ENCODE data around the gene BACH2. TPM values are rescaled to one million over a fixed set of nuclear protein-coding genes. Genes with fewer than 3 reads are reported as not detected.

BACH2 gene
- total RNA-seq, 1 donor from 2014 or later: 90.4 TPM

GRCh38 chr6:90274451-90275030 lies 22.1 kb downstream of the BACH2 start:
- CTCF ChIA-PET: interaction anchor here (0.9 to 2.3 kb wide), 11 partner anchors 10 to 334 kb away, joined by 3 to 11 read pairs (median 5); no protein-coding TSS in a partner anchor
- Mint-ChIP-seq H3K4me3 (peak overlapping the region; percentile 64), H3K36me3 (ENCODE audit: low read depth) (peaks cover 26% of the 10 kb centered on the region), H3K9me3 (no peaks in the 10 kb centered on the region), H3K27me3 (no peaks in the 10 kb centered on the region), H3K4me1 (peaks cover 93% of the 10 kb centered on the region), H3K27ac (peak overlapping the region; percentile 85)
- ATAC-seq (ENCODE audit: low read depth) (peak; percentile 84), DNase-seq (peak; percentile 43)
- no peak for TF ChIP-seq CTCF (IDR thresholded peaks at IDR 0.05)
- intact Hi-C loops (cut with micrococcal nuclease): loop anchor here (1.0 to 5.0 kb wide), 7 partner anchors 10 to 302 kb away; no protein-coding TSS in a partner anchor
- POLR2A ChIA-PET: interaction anchor here (0.6 to 5.7 kb wide), 20 partner anchors 10 to 334 kb away, joined by 3 to 69 read pairs (median 6); no protein-coding TSS in a partner anchor

- ChIA-PET POLR2A (interaction anchor here (0.6 to 5.7 kb wide), 20 partner anchors 9 to 333 kb away, joined by 3 to 69 read pairs (median 6); no protein-coding TSS in a partner anchor), CTCF (interaction anchor here (0.6 to 2.3 kb wide), 14 partner anchors 11 to 334 kb away, joined by 3 to 11 read pairs (median 5); no protein-coding TSS in a partner anchor)
- peak overlapping the region; percentile 85 for H3K27ac Mint-ChIP-seq
- peaks cover 26% of the 10 kb centered on the region for H3K36me3 Mint-ChIP-seq (ENCODE audit: low read depth)
- no peaks in the 10 kb centered on the region for H3K27me3 Mint-ChIP-seq
- DNase-seq (no peak), ATAC-seq (ENCODE audit: low read depth) (no peak)
- H3K4me1 Mint-ChIP-seq: peaks cover 92% of the 10 kb centered on the region
- peak overlapping the region; percentile 64 for H3K4me3 Mint-ChIP-seq
- TF ChIP-seq CTCF (IDR thresholded peaks at IDR 0.05): no peak
- intact Hi-C loops (cut with micrococcal nuclease): loop anchor here (1.0 to 5.0 kb wide), 8 partner anchors 10 to 302 kb away; no protein-coding TSS in a partner anchor
- H3K9me3 Mint-ChIP-seq: no peaks in the 10 kb centered on the region
These were observed 22.8 kb downstream of the BACH2 start for GRCh38 chr6:90273863-90274262.

DNA sequence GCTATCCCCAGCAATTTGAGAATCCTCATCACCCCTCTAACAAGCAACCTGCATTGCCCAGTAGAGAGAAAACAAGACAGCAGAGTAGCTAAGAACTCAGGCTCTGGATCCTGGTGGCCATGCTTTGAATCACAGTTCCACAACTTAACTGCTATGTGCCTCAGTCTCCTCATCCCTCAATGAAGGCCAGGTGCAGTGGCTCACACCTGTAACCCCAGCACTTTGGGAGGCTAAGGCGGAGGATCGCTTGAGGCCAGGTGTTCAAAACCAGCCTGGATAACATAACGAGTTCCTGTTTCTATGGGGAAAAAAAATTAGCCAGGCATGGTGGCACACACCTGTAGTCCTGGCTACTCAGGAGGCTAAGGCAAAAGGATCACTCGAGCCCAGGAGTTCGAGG lies 23.7 kb downstream of the BACH2 start:
- intact Hi-C loops (cut with micrococcal nuclease): loop anchor here (1.0 to 5.0 kb wide), 4 partner anchors 151 to 301 kb away; no protein-coding TSS in a partner anchor
- DNase-seq: no peak

GRCh38 chr6:90271831-90272230 lies 24.8 kb downstream of the BACH2 start:
- ChIA-PET POLR2A (interaction anchor here (0.6 to 5.7 kb wide), 9 partner anchors 13 to 121 kb away, joined by 3 to 69 read pairs (median 3); no protein-coding TSS in a partner anchor), CTCF (interaction anchor here (1.2 to 1.7 kb wide), 2 partner anchors 8 to 13 kb away, joined by 4 to 5 read pairs; no protein-coding TSS in a partner anchor)
- Mint-ChIP-seq H3K9me3 (no peaks in the 10 kb centered on the region), H3K27ac (peak overlapping the region; percentile 85), H3K27me3 (no peaks in the 10 kb centered on the region), H3K4me3 (peak overlapping the region; percentile 17), H3K36me3 (ENCODE audit: low read depth) (peaks cover 33% of the 10 kb centered on the region), H3K4me1 (peaks cover 90% of the 10 kb centered on the region)
- DNase-seq: no peak
- no peak for TF ChIP-seq CTCF (IDR thresholded peaks at IDR 0.05)
- intact Hi-C loops (cut with micrococcal nuclease): loop anchor here (5.0 kb wide), 3 partner anchors 190 to 300 kb away; no protein-coding TSS in a partner anchor
- peak; percentile 43 for ATAC-seq (ENCODE audit: low read depth)

More for the DNA sequence above, 23.7 kb downstream of the BACH2 start:
- peaks cover 89% of the 10 kb centered on the region for H3K4me1 Mint-ChIP-seq
- ChIA-PET CTCF (interaction anchor here (0.9 to 2.3 kb wide), 6 partner anchors 9 to 207 kb away, joined by 3 to 11 read pairs (median 4); no protein-coding TSS in a partner anchor), POLR2A (interaction anchor here (1.0 to 5.7 kb wide), 8 partner anchors 12 to 332 kb away, joined by 3 to 69 read pairs (median 8); no protein-coding TSS in a partner anchor)
- TF ChIP-seq CTCF (IDR thresholded peaks at IDR 0.05): no peak
- H3K36me3 Mint-ChIP-seq (ENCODE audit: low read depth): peaks cover 27% of the 10 kb centered on the region
- H3K27ac Mint-ChIP-seq: peak overlapping the region; percentile 85
- H3K9me3 Mint-ChIP-seq: no peaks in the 10 kb centered on the region
- no peaks in the 10 kb centered on the region for H3K27me3 Mint-ChIP-seq
- no peak for ATAC-seq (ENCODE audit: low read depth)
- no peak overlapping the region for H3K4me3 Mint-ChIP-seq

DNA sequence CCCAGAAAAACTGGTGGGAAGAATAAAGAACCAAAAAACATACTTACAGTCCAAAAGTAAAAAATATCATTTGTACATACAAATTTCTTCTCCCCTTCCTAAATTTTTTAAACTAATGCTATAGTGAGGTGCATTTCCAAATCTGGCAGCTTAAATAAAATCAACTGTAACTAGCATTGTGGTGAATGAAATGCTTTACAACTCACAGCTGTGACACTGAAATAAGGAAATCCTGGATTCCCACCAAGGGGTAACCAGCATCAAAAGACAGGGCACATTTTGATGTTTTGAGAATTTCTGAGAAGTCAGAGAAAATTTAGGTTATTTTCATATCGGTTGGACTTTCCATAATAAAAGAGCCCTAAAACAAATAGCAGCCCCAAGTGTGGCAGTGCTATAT lies 27.3 kb downstream of the BACH2 start:
- Mint-ChIP-seq H3K27me3 (no peaks in the 10 kb centered on the region), H3K9me3 (no peaks in the 10 kb centered on the region), H3K27ac (no peak overlapping the region), H3K4me3 (no peak overlapping the region), H3K36me3 (ENCODE audit: low read depth) (peaks cover 53% of the 10 kb centered on the region), H3K4me1 (peaks cover 85% of the 10 kb centered on the region)
- TF ChIP-seq CTCF (IDR thresholded peaks at IDR 0.05): no peak
- no peak for ATAC-seq (ENCODE audit: low read depth)
- intact Hi-C loops (cut with micrococcal nuclease): no loop called here
- POLR2A ChIA-PET: interaction anchor here (0.7 to 1.0 kb wide), 2 partner anchors 15 to 156 kb away, joined by 3 read pairs; no protein-coding TSS in a partner anchor
- DNase-seq: no peak
- CTCF ChIA-PET: no interaction called here
